ENCODE measurements around the gene ATL3. TPM values are rescaled to one million over a fixed set of nuclear protein-coding genes. Genes with fewer than 3 reads are reported as not detected.
"Not testable (repeated sequence)": the region's sequence is repeated elsewhere in the genome, so short reads cannot be mapped to it uniquely, and the experiment has no call there.

The ATL3 gene
- total and polyA plus RNA-seq, 2 experiments from 2014 or later = 8.7 to 36.2 TPM

DNA sequence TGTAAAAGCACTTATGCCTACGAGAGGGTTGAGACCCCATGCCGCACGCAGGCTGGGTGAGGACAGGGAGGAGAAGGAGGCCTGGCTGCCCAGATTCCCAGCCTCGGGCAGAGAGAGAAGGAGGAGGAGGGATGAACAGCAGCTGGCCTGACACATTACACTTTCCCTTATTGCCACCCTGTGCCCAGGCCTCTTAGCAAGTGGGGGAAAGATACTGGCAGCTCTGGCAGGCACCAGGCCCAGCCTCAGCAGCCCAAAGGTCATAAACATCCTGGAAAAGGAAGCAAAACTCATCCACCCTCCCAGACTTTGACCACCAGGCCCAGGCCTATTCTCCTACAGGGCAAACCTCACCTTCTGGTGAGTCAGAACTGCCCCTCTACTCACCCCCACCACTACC, 61.6 kb downstream of the ATL3 start:
- TF ChIP-seq, protein P1, sequence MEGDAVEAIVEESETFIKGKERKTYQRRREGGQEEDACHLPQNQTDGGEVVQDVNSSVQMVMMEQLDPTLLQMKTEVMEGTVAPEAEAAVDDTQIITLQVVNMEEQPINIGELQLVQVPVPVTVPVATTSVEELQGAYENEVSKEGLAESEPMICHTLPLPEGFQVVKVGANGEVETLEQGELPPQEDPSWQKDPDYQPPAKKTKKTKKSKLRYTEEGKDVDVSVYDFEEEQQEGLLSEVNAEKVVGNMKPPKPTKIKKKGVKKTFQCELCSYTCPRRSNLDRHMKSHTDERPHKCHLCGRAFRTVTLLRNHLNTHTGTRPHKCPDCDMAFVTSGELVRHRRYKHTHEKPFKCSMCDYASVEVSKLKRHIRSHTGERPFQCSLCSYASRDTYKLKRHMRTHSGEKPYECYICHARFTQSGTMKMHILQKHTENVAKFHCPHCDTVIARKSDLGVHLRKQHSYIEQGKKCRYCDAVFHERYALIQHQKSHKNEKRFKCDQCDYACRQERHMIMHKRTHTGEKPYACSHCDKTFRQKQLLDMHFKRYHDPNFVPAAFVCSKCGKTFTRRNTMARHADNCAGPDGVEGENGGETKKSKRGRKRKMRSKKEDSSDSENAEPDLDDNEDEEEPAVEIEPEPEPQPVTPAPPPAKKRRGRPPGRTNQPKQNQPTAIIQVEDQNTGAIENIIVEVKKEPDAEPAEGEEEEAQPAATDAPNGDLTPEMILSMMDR (IDR thresholded peaks at IDR 0.05; ENCODE audit: poor library complexity) = no peak
- TF ChIP-seq EZH2 (IDR thresholded peaks at IDR 0.05; ENCODE audit: borderline replicate concordance) (no peak), EZH2phosphoT487 (IDR thresholded peaks at IDR 0.05; ENCODE audit: low read depth, severe bottlenecking, unreplicated experiment) (no peak)
- no peaks in the 10 kb centered on the region for H3K9me3 ChIP-seq (ENCODE audit: low read depth)
- no peak overlapping the region for H3K4me2 ChIP-seq
- H3K27me3 ChIP-seq = no peaks in the 10 kb centered on the region
- WGBS (ENCODE audit: low lambda C conversion rate, missing lambda C conversion rate) = 83% methylated on average over 4 of the region's 4 CpGs
- no peak overlapping the region for H2AFZ ChIP-seq
- no peak overlapping the region for H3K4me3 ChIP-seq
- DNase-seq (ENCODE audit: low spot score) = no peak
- peaks cover 21% of the 10 kb centered on the region for H3K4me1 ChIP-seq (ENCODE audit: insufficient read depth)
- peaks cover 36% of the 10 kb centered on the region for H3K79me2 ChIP-seq
- no peaks in the 10 kb centered on the region for H4K20me1 ChIP-seq (ENCODE audit: insufficient read depth, poor library complexity, severe bottlenecking)
- H3K36me3 ChIP-seq (replicated peaks; ENCODE audit: insufficient read depth, low read depth) = no peaks in the 10 kb centered on the region
- peak overlapping the region; percentile 16 for H3K27ac ChIP-seq
- no peaks in the 10 kb centered on the region for H3K9me2 ChIP-seq (replicated peaks; ENCODE audit: insufficient read depth)

DNA sequence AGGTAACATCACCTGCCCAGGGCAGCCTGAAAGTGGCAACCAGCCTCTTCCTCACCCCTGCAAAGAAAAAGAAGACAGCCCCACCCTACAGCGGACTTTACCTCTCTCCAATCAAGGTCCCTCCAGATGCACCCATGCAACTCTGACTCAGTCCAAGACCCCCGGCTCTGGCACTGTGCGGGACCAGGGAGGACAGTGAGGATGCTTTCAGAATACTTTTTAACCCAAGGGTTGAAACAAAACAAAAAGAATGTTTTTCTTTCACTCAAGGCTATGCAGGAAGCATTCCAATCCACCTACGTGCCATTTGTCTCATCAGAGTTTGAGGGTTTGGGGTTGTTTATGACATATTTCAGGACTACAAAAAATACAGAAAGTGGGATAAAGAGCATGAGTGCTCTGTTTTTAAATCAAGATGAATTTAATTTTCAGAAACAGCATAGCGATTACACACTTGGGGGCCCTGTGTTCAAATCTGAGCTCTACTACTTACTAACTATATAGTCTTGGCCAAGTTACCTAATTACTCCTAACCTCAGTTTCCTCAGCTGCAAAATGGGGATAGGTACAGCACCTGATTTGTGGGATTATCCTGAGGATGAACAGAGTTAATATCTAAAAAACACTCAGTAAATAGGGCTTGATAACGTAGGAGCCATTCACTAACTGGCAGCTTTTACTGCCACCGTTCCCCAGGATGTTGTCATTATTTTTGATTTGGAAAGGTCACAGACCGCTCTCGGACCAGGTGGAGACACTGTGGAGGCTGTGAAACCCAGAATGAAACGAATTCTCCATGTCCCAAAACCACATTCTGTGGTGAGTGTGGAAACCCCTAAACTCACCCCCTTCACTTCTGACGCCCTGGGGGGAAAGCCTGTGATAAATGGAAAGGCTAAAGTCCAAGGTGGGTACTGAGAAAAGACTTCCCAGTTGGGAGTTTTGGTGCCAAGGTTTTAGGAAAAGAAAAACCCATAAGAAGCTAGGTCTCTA, 62.5 kb downstream of the ATL3 start:
- no peaks in the 10 kb centered on the region for H3K36me3 ChIP-seq (replicated peaks; ENCODE audit: insufficient read depth, low read depth)
- no peaks in the 10 kb centered on the region for H3K27me3 ChIP-seq
- H3K27ac ChIP-seq = peak overlapping the region; percentile 16
- DNase-seq (ENCODE audit: low spot score) = no peak
- 86% methylated on average over 11 of the region's 11 CpGs for WGBS (ENCODE audit: low lambda C conversion rate, missing lambda C conversion rate)
- peaks cover 36% of the 10 kb centered on the region for H3K79me2 ChIP-seq
- H4K20me1 ChIP-seq (ENCODE audit: insufficient read depth, poor library complexity, severe bottlenecking) = no peaks in the 10 kb centered on the region
- no peak overlapping the region for H3K4me3 ChIP-seq
- H2AFZ ChIP-seq = no peak overlapping the region
- peaks cover 21% of the 10 kb centered on the region for H3K4me1 ChIP-seq (ENCODE audit: insufficient read depth)
- TF ChIP-seq EZH2 (IDR thresholded peaks at IDR 0.05; ENCODE audit: borderline replicate concordance) (no peak), EZH2phosphoT487 (IDR thresholded peaks at IDR 0.05; ENCODE audit: low read depth, severe bottlenecking, unreplicated experiment) (no peak)
- TF ChIP-seq, protein P1 (IDR thresholded peaks at IDR 0.05; ENCODE audit: poor library complexity) = no peak
- no peaks in the 10 kb centered on the region for H3K9me3 ChIP-seq (ENCODE audit: low read depth)
- H3K4me2 ChIP-seq = no peak overlapping the region
- H3K9me2 ChIP-seq (replicated peaks; ENCODE audit: insufficient read depth) = no peaks in the 10 kb centered on the region

DNA sequence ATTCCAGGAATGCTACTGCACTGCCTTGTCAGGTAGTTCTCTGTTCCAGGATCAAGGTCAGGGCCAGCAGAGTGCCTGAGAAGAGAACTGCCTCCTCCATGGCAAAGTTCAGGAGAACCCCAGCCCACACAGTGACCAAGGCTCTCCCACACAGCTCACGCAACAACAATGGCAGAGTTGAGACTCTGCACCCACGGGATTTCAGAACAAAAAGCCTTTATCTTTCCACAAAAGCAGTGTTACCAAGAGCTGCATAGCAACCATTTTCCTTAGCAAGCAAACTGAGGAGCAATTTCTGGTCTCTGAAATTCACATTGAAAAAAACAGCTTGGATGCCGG, 68.0 kb downstream of the ATL3 start:
- Histone ChIP-seq H3K79me2 (peaks cover 19% of the 10 kb centered on the region), H3K4me1 (ENCODE audit: insufficient read depth) (no peaks in the 10 kb centered on the region), H3K4me2 (no peak overlapping the region), H3K9me2 (replicated peaks; ENCODE audit: insufficient read depth) (no peaks in the 10 kb centered on the region), H4K20me1 (ENCODE audit: insufficient read depth, poor library complexity, severe bottlenecking) (no peaks in the 10 kb centered on the region), H2AFZ (no peak overlapping the region), H3K4me3 (no peak overlapping the region), H3K27ac (no peak overlapping the region), H3K9me3 (ENCODE audit: low read depth) (no peaks in the 10 kb centered on the region), H3K36me3 (replicated peaks; ENCODE audit: insufficient read depth, low read depth) (no peaks in the 10 kb centered on the region), H3K27me3 (no peaks in the 10 kb centered on the region)
- TF ChIP-seq, protein P1 (IDR thresholded peaks at IDR 0.05; ENCODE audit: poor library complexity) = no peak
- TF ChIP-seq EZH2 (IDR thresholded peaks at IDR 0.05; ENCODE audit: borderline replicate concordance) (no peak), EZH2phosphoT487 (IDR thresholded peaks at IDR 0.05; ENCODE audit: low read depth, severe bottlenecking, unreplicated experiment) (no peak)
- 52% methylated on average over 3 of the region's 3 CpGs for WGBS (ENCODE audit: low lambda C conversion rate, missing lambda C conversion rate)
- DNase-seq (ENCODE audit: low spot score) = no peak

GRCh38 chr11:63602290-63603179, 68.6 kb downstream of the ATL3 start:
- H3K27ac ChIP-seq; DNase-seq (ENCODE audit: low spot score); H3K9me3 ChIP-seq (ENCODE audit: low read depth); H3K4me3 ChIP-seq; H2AFZ ChIP-seq; H3K4me1 ChIP-seq (ENCODE audit: insufficient read depth); H3K36me3 ChIP-seq (replicated peaks; ENCODE audit: insufficient read depth, low read depth); H3K9me2 ChIP-seq (replicated peaks; ENCODE audit: insufficient read depth); H3K27me3 ChIP-seq; H3K4me2 ChIP-seq; H4K20me1 ChIP-seq (ENCODE audit: insufficient read depth, poor library complexity, severe bottlenecking): not testable (repeated sequence)
- WGBS (ENCODE audit: low lambda C conversion rate, missing lambda C conversion rate) = 93% methylated on average over 11 of the region's 11 CpGs
- peaks cover 15% of the 10 kb centered on the region for H3K79me2 ChIP-seq

Measured in hepatocyte (in vitro differentiated cells).